Gastrocnemius medialis (tissue), 4 donors: ENCODE results near the gene FTCD.
"Not testable (repeated sequence)": the region's sequence is repeated elsewhere in the genome, so short reads cannot be mapped to it uniquely, and the experiment has no call there.

ENCODE experiments used
- POLR2A ChIP-seq, 2 donors: fragments of 450-650 bp; IDR thresholded peaks; one replicate each; pipeline ENCODE4 v1.6.1; 2017; ENCODE audit warnings: antibody characterized with exemption in 2 of 2, mild to moderate bottlenecking in 2 of 2, moderate library complexity in 2 of 2
- TF ChIP-seq, protein P1 (sequence below), 5 experiments: fragments of 450-650 bp in 3 of 5; fragments of 200-600 bp in 2 of 5; sonication (generic) in 2 of 5; IDR thresholded peaks in 4 of 5; conservative IDR thresholded peaks in 1 of 5; 1 replicate in 4 of 5; 2 replicates in 1 of 5; pipeline ENCODE4 v1.5.1; 2016 to 2019; ENCODE audit warnings: antibody characterized with exemption in 5 of 5, mild to moderate bottlenecking in 3 of 5, moderate library complexity in 3 of 5

DNA sequence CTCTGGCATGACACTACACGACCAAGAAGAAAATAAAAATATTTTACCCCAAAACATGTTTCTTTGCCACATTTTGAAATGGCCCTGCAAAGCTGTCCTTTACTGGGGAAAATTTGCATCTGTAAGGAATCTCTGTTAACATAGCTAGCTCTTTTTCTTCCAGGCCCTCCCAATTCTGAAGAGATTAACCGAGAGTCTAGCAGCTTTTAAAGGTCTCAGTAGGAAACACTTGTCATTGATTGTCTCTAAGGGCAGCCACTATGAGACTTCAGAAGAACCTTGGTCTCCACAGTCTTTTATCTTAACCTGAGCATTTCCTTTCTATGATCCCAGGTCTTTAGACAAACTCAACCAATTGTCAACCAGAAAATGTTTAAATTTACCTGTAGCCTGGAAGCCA lies 48.0 kb downstream of the FTCD start:
- TF ChIP-seq POLR2A (IDR thresholded peaks at IDR 0.05): not testable (repeated sequence)
- TF ChIP-seq, protein P1, sequence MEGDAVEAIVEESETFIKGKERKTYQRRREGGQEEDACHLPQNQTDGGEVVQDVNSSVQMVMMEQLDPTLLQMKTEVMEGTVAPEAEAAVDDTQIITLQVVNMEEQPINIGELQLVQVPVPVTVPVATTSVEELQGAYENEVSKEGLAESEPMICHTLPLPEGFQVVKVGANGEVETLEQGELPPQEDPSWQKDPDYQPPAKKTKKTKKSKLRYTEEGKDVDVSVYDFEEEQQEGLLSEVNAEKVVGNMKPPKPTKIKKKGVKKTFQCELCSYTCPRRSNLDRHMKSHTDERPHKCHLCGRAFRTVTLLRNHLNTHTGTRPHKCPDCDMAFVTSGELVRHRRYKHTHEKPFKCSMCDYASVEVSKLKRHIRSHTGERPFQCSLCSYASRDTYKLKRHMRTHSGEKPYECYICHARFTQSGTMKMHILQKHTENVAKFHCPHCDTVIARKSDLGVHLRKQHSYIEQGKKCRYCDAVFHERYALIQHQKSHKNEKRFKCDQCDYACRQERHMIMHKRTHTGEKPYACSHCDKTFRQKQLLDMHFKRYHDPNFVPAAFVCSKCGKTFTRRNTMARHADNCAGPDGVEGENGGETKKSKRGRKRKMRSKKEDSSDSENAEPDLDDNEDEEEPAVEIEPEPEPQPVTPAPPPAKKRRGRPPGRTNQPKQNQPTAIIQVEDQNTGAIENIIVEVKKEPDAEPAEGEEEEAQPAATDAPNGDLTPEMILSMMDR (IDR thresholded peaks at IDR 0.05 in 4 of 5, conservative IDR thresholded peaks at IDR 0.05 in 1 of 5): not testable (repeated sequence)
